Esophagus muscularis mucosa (tissue), 3 donors: Measurements from ENCODE around the gene IGSF5.

Source experiments
- POLR2A ChIP-seq: fragments of 450-650 bp; IDR thresholded peaks from one replicate; pipeline ENCODE4 v1.6.1; 2017; ENCODE audit warnings: antibody characterized with exemption, moderate library complexity, mild to moderate bottlenecking, low read depth
- TF ChIP-seq, protein P1 (sequence below), 3 experiments: fragments of 200-600 bp in 2 of 3; fragments of 450-650 bp in 1 of 3; sonication (generic) in 2 of 3; IDR thresholded peaks; one replicate each; pipeline ENCODE4 v1.5.1; 2017 to 2019; ENCODE audit warnings: antibody characterized with exemption in 3 of 3, mild to moderate bottlenecking in 2 of 3, moderate library complexity in 1 of 3

- TF ChIP-seq, protein P1, sequence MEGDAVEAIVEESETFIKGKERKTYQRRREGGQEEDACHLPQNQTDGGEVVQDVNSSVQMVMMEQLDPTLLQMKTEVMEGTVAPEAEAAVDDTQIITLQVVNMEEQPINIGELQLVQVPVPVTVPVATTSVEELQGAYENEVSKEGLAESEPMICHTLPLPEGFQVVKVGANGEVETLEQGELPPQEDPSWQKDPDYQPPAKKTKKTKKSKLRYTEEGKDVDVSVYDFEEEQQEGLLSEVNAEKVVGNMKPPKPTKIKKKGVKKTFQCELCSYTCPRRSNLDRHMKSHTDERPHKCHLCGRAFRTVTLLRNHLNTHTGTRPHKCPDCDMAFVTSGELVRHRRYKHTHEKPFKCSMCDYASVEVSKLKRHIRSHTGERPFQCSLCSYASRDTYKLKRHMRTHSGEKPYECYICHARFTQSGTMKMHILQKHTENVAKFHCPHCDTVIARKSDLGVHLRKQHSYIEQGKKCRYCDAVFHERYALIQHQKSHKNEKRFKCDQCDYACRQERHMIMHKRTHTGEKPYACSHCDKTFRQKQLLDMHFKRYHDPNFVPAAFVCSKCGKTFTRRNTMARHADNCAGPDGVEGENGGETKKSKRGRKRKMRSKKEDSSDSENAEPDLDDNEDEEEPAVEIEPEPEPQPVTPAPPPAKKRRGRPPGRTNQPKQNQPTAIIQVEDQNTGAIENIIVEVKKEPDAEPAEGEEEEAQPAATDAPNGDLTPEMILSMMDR (IDR thresholded peaks at IDR 0.05), result no peak
- TF ChIP-seq POLR2A, result no peak
Observed at GRCh38 chr21:39707316-39707715, 37.7 kb upstream of the IGSF5 start.
